Activated T-cell treated with anti-CD3 and anti-CD28 coated beads for 1 hour (primary cell): Measurements from ENCODE around the gene HEXIM1.

Experiments used
- DNase-seq: peaks from one replicate; pipeline ENCODE4 v3.0.0-alpha.2; 2020; ENCODE audit warnings: low read depth

Gene HEXIM1

GRCh38 chr17:45172541-45173286, 24.4 kb downstream of the HEXIM1 start:
- DNase-seq, result peak; percentile 38

- DNase-seq, result no peak
Measured at GRCh38 chr17:45175759-45176115, 27.5 kb downstream of the HEXIM1 start.

- DNase-seq, result no peak
Measured at GRCh38 chr17:45177563-45177962, 29.3 kb downstream of the HEXIM1 start.

- no peak for DNase-seq
Measured at GRCh38 chr17:45184144-45184543, 35.9 kb downstream of the HEXIM1 start.

GRCh38 chr17:45186801-45187354, 38.6 kb downstream of the HEXIM1 start:
- no peak for DNase-seq

- DNase-seq, result no peak
Measured at GRCh38 chr17:45189009-45189408, 40.7 kb downstream of the HEXIM1 start.

GRCh38 chr17:45190503-45191255, 42.4 kb downstream of the HEXIM1 start:
- no peak for DNase-seq

GRCh38 chr17:45195424-45195823, 47.1 kb downstream of the HEXIM1 start:
- DNase-seq, result no peak

- no peak for DNase-seq
Measured at GRCh38 chr17:45197108-45197507, 48.8 kb downstream of the HEXIM1 start.

- DNase-seq, result peak; percentile 88
Measured at GRCh38 chr17:45197555-45198334, 49.5 kb downstream of the HEXIM1 start.

- DNase-seq, result no peak
Measured at GRCh38 chr17:45200701-45201100, 52.4 kb downstream of the HEXIM1 start.

GRCh38 chr17:45201457-45201856, 53.2 kb downstream of the HEXIM1 start:
- no peak for DNase-seq
